WERI-Rb-1 (cell line): ENCODE results near the gene RBM44.
"Not testable (repeated sequence)": the region's sequence is repeated elsewhere in the genome, so short reads cannot be mapped to it uniquely, and the experiment has no call there.

Experiments
- DNase-seq: peaks from one replicate; pipeline ENCODE4 v3.0.0-alpha.2; 2020
- H3K27ac ChIP-seq: fragments of 250-450 bp; sonication (Bioruptor Pico); 2 replicates; pipeline ENCODE4 v1.5.1; 2020; ENCODE audit warnings: mild to moderate bottlenecking, moderate library complexity
- H3K27me3 ChIP-seq: fragments of 250-450 bp; sonication (Bioruptor Pico); 2 replicates; pipeline ENCODE4 v1.5.1; 2021; ENCODE audit warnings: mild to moderate bottlenecking, low read depth, moderate library complexity; ENCODE audit not compliant: insufficient read depth, severe bottlenecking
- H3K36me3 ChIP-seq: fragments of 250-450 bp; sonication (Bioruptor Pico); 2 replicates; pipeline ENCODE4 v1.5.1; 2020; ENCODE audit warnings: mild to moderate bottlenecking, moderate library complexity
- H3K4me3 ChIP-seq: 2 replicates; pipeline ENCODE4 v1.5.1; 2011; ENCODE audit warnings: low read depth, mild to moderate bottlenecking, control low read depth, low read length
- H3K9me3 ChIP-seq: fragments of 250-450 bp; sonication (Bioruptor Pico); 2 replicates; pipeline ENCODE4 v1.5.1; 2021; ENCODE audit warnings: mild to moderate bottlenecking, moderate library complexity; ENCODE audit not compliant: severe bottlenecking
- TF ChIP-seq, protein P1 (sequence below): IDR thresholded peaks from 2 replicates; pipeline ENCODE4 v1.5.1; 2011; ENCODE audit warnings: low read depth, mild to moderate bottlenecking, control low read depth, inconsistent platforms, low read length

Gene RBM44

DNA sequence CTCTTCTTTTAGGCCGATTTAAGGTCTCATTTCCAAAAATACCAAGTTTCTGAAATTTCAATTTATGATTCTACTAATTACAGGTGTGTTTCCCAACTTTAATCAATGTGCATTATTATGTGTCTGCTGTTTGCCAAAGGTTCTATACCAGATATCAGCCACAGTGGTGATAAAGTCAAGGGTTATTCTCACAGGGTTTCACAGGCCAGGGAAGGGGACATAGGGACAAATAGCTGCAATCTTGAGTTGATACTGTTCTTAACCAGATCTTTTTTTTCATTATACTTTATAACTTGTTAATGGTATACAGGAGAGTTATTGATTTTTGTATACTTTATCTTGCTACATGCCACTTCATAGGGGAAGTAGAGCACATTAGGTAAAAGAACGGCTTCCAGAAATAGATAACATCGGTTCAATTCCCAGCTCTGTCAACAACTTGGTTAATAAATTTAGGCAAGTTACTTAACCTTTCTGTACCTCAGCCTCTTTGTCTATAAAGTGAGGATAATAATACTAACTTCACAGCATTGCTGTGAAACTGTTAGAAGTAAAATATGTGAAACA is 28.9 kb downstream of the RBM44 start:
- H3K27ac ChIP-seq, result no peak overlapping the region
- H3K4me3 ChIP-seq, result no peak overlapping the region
- H3K27me3 ChIP-seq, result no peaks in the 10 kb centered on the region
- no peak for DNase-seq
- TF ChIP-seq, protein P1, sequence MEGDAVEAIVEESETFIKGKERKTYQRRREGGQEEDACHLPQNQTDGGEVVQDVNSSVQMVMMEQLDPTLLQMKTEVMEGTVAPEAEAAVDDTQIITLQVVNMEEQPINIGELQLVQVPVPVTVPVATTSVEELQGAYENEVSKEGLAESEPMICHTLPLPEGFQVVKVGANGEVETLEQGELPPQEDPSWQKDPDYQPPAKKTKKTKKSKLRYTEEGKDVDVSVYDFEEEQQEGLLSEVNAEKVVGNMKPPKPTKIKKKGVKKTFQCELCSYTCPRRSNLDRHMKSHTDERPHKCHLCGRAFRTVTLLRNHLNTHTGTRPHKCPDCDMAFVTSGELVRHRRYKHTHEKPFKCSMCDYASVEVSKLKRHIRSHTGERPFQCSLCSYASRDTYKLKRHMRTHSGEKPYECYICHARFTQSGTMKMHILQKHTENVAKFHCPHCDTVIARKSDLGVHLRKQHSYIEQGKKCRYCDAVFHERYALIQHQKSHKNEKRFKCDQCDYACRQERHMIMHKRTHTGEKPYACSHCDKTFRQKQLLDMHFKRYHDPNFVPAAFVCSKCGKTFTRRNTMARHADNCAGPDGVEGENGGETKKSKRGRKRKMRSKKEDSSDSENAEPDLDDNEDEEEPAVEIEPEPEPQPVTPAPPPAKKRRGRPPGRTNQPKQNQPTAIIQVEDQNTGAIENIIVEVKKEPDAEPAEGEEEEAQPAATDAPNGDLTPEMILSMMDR, result no peak
- H3K9me3 ChIP-seq, result no peaks in the 10 kb centered on the region
- H3K36me3 ChIP-seq, result no peaks in the 10 kb centered on the region

DNA sequence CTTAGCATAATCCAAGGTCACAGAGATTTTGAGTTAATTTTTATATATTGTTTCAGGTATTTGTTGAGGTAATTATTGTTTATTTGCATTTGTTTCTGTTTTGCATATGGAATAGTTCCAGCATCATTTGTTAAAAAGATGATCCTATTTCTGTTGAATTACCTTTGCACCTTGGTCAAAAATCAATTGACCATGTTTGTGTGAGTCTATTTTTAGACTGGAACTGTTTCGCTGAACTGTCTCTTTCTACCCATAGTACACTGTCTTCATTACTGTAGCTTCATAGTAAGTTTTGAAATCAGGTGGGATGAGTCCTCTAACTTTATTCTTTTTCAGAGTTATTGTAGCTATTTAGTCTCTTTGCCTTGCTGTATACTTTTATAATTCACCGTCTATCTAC is 31.9 kb downstream of the RBM44 start:
- no peaks in the 10 kb centered on the region for H3K27me3 ChIP-seq
- no peaks in the 10 kb centered on the region for H3K9me3 ChIP-seq
- no peak for DNase-seq
- TF ChIP-seq, protein P1, result no peak
- H3K4me3 ChIP-seq, result no peak overlapping the region
- no peaks in the 10 kb centered on the region for H3K36me3 ChIP-seq
- no peak overlapping the region for H3K27ac ChIP-seq

DNA sequence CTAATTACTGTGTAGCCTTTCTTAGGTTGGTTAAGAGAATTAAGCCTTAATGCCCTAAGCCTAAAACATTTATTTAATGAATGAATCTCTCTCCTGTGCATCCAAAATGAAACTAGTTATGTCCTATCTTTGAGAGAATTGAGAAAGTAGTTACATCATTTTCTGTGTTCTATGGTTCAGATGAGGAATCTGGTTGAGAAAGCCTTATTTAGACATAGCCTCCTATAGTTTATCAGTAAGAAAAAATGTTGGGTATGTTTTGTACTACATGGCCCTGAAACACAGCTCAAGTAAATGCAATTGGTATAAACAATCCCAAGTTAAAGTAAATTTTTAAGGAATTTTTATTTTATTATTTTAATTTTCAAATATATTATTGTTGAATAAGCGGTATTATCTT is 35.0 kb downstream of the RBM44 start:
- DNase-seq, result no peak
- TF ChIP-seq, protein P1, result no peak
- H3K27ac ChIP-seq, result no peak overlapping the region
- H3K36me3 ChIP-seq, result no peaks in the 10 kb centered on the region
- H3K27me3 ChIP-seq, result no peaks in the 10 kb centered on the region
- H3K9me3 ChIP-seq, result no peaks in the 10 kb centered on the region
- no peak overlapping the region for H3K4me3 ChIP-seq

DNA sequence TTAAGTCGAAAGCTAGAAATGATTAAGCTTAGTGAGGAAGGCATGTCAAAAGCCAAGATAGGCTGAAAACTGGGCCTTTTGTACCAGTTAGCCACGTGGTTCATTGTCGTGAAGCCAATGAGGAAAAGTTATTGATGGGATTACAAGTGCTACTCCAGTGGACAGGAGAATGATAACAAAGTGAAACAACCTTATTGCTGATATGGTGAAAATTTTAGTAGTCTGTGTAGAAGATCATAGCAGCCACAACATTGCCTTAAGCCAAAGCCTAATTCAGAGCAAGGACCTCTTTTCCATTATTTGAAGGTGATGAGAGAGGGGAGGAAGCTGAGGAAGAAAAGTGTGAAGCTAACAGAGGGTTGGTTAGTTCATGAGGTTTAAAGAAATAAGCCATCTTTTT is 36.8 kb downstream of the RBM44 start:
- no peaks in the 10 kb centered on the region for H3K27me3 ChIP-seq
- H3K27ac ChIP-seq, result no peak overlapping the region
- no peak overlapping the region for H3K4me3 ChIP-seq
- TF ChIP-seq, protein P1, result no peak
- no peaks in the 10 kb centered on the region for H3K9me3 ChIP-seq
- DNase-seq, result no peak
- no peaks in the 10 kb centered on the region for H3K36me3 ChIP-seq

DNA sequence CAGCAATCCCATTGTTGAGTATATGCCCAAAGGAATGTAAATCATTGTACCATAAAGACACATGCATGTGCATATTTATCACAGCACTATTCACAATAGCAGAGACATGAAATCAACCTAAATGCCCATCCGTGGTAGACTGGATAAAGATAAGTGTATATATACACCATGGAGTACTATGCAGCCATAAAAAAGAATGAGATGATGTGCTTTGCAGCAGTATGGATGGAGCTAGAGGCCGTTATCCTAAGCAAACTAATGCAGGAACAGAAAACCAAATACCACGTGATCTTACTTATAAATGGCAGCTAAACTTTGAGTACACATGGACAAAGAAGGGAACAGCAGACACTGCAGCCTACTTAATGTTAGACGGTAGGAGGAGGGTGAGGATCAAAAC is 42.5 kb downstream of the RBM44 start:
- Histone ChIP-seq H3K9me3 (peaks cover 2% of the 10 kb centered on the region), H3K27me3 (no peaks in the 10 kb centered on the region), H3K27ac (no peak overlapping the region), H3K36me3 (no peaks in the 10 kb centered on the region), H3K4me3 (no peak overlapping the region)
- TF ChIP-seq, protein P1, result no peak
- DNase-seq, result no peak

DNA sequence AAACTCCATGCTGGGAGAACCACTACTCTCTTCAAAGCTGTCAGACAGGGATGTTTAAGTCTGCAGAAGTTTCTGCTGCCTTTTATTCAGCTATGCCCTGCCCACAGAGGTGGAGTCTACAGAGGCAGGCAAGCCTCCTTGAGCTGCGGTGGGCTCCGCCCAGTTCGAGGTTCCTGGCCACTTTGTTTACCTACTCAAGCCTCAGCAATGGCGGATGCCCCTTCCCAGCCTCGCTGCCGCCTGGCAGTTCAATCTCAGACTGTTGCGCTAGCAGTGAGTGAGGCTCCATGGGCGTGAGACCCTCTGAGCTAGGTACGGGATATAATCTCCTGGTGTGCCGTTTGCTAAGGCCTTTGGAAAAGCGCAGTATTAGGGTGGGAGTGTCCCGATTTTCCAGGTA is 50.4 kb downstream of the RBM44 start:
- H3K4me3 ChIP-seq, H3K27me3 ChIP-seq, DNase-seq, H3K36me3 ChIP-seq, H3K27ac ChIP-seq: not testable (repeated sequence)
- H3K9me3 ChIP-seq, result peaks cover 14% of the 10 kb centered on the region
